Karpas-422 (cell line): ENCODE results near the gene ZNF71. TPM values are rescaled to one million over a fixed set of nuclear protein-coding genes. Genes with fewer than 3 reads are reported as not detected.

Experiments
- DNase-seq: peaks from one replicate; pipeline ENCODE4 v3.0.0-alpha.2; 2015
- H2AFZ ChIP-seq: fragments of 200-600 bp; sonication (generic); 2 replicates; pipeline ENCODE4 v1.6.1; 2014; ENCODE audit warnings: antibody characterized with exemption, low read length, mixed read lengths
- H3K27ac ChIP-seq: fragments of 200-600 bp; sonication (generic); 2 replicates; pipeline ENCODE4 v1.5.1; 2014; ENCODE audit warnings: mild to moderate bottlenecking, low read length, moderate library complexity
- H3K27me3 ChIP-seq: fragments of 200-600 bp; sonication (generic); 2 replicates; pipeline ENCODE4 v1.6.1; 2014; ENCODE audit warnings: low read length, mixed read lengths
- H3K36me3 ChIP-seq: fragments of 200-600 bp; sonication (generic); 2 replicates; pipeline ENCODE4 v1.6.1; 2014; ENCODE audit warnings: low read length, mixed read lengths; ENCODE audit not compliant: insufficient read depth
- H3K4me1 ChIP-seq: fragments of 200-600 bp; sonication (generic); 2 replicates; pipeline ENCODE4 v1.6.1; 2014; ENCODE audit warnings: mild to moderate bottlenecking, low read length, mixed read lengths
- H3K4me2 ChIP-seq: fragments of 200-600 bp; sonication (generic); 2 replicates; pipeline ENCODE4 v1.6.1; 2014; ENCODE audit warnings: low read length, low read depth, mild to moderate bottlenecking; ENCODE audit not compliant: poor library complexity, severe bottlenecking
- H3K4me3 ChIP-seq: fragments of 200-600 bp; sonication (generic); 2 replicates; pipeline ENCODE4 v1.5.1; 2014; ENCODE audit warnings: mild to moderate bottlenecking, antibody characterized with exemption, low read length, mixed read lengths
- H3K79me2 ChIP-seq: fragments of 200-600 bp; sonication (generic); 2 replicates; pipeline ENCODE4 v1.6.1; 2014; ENCODE audit warnings: mild to moderate bottlenecking, low read length, mixed read lengths
- H3K9ac ChIP-seq: fragments of 200-600 bp; sonication (generic); 2 replicates; pipeline ENCODE4 v1.6.0; 2014; ENCODE audit warnings: low read length
- H3K9me2 ChIP-seq: fragments of 200-600 bp; sonication (generic), shearing (Covaris generic); replicated peaks from 2 replicates; pipeline ENCODE4 v1.6.0; 2014; ENCODE audit warnings: mild to moderate bottlenecking, low read length, moderate library complexity; ENCODE audit not compliant: insufficient read depth
- H3K9me3 ChIP-seq: fragments of 300-700, 200-600 bp; sonication (generic); 2 replicates; pipeline ENCODE4 v1.6.1; 2014; ENCODE audit warnings: low read length, mixed read lengths
- H4K20me1 ChIP-seq: fragments of 200-600 bp; sonication (generic); 2 replicates; pipeline ENCODE4 v1.6.1; 2014; ENCODE audit warnings: mild to moderate bottlenecking, antibody characterized with exemption, low read length, low read depth; ENCODE audit not compliant: insufficient read depth
- total RNA-seq: library from RNA; depleted of rRNA; stranded (reverse); fragments of >200 nt; shearing (Covaris generic); gene quantifications from 2 replicates; pipeline ENCODE4 v1.2.3, GENCODE V29; 2014; ENCODE audit warnings: low replicate concordance

Gene ZNF71
- total RNA-seq, 1 experiment from 2014 or later: 16.4 TPM

- peak; percentile 93 for DNase-seq
- no peak overlapping the region for H3K4me3 ChIP-seq
- H3K9me3 ChIP-seq: peaks cover 59% of the 10 kb centered on the region
- H3K4me1 ChIP-seq: no peaks in the 10 kb centered on the region
- no peaks in the 10 kb centered on the region for H3K9me2 ChIP-seq
- no peaks in the 10 kb centered on the region for H3K27me3 ChIP-seq
- no peak overlapping the region for H3K4me2 ChIP-seq
- H3K27ac ChIP-seq: no peak overlapping the region
- no peaks in the 10 kb centered on the region for H3K79me2 ChIP-seq
- H3K36me3 ChIP-seq: no peaks in the 10 kb centered on the region
- H4K20me1 ChIP-seq: no peaks in the 10 kb centered on the region
- no peak overlapping the region for H2AFZ ChIP-seq
- H3K9ac ChIP-seq: no peak overlapping the region
These were observed 43.0 kb downstream of the ZNF71 start for GRCh38 chr19:56637976-56638555.

DNA sequence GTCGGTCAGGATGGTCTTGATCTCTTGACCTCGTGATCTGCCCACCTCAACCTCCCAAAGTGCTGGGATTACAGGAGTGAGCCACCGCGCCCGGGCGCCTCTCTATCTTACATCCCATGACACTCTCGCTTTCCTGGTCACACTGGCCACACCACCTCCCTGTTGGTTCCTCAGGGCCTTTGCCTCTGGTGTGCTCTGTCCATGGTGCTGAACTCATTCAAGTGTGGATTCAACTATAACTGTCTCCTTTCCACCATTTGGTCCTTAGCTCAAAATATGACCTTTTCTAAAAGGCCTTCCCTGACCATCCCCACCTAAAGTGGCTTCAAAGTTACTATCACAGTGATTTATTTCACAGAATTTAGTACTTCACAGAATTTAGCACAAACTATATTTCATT is 44.1 kb downstream of the ZNF71 start:
- H2AFZ ChIP-seq: no peak overlapping the region
- no peaks in the 10 kb centered on the region for H3K79me2 ChIP-seq
- H3K36me3 ChIP-seq: no peaks in the 10 kb centered on the region
- peak; percentile 83 for DNase-seq
- no peaks in the 10 kb centered on the region for H3K27me3 ChIP-seq
- H3K4me3 ChIP-seq: no peak overlapping the region
- H3K4me2 ChIP-seq: no peak overlapping the region
- H3K9me3 ChIP-seq: peaks cover 56% of the 10 kb centered on the region
- H3K9me2 ChIP-seq: no peaks in the 10 kb centered on the region
- no peak overlapping the region for H3K27ac ChIP-seq
- H4K20me1 ChIP-seq: no peaks in the 10 kb centered on the region
- no peak overlapping the region for H3K9ac ChIP-seq
- no peaks in the 10 kb centered on the region for H3K4me1 ChIP-seq

DNA sequence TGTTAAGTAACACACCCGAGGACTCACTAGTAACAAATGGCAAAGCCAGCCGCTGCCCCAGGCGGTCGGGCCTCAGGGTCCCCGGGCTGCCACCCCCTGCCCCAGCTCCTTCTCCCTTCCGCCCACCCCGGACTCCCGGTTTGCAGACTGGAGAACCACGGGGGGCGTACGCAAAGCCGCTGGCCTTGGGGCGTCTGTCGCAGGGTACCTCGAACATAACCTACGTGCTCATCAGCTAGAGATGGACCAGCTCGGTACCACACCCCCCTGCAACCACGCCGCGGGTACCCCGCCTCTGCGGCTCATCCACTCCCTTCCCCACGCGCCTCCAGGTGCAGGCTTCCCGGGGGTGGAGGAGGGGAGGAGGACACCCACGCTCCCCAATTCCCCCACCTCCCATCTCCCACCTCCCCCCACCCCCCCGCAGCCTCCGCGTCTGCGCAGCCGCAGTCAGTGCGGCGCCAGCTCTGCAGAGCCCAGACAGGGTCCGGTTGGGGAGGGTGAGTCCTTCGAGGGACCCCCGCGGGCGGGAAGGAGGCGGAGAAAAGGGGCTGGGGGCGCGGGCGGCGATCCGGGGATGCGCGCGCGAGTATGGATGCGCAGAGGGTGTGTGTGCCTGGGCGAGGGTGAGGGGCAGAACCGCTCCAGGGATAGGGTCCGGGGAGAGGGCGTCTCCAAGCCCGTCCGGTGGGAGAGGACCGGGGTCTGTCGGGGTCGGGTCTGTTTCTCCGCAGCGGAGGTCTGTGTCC is 47.8 kb downstream of the ZNF71 start, which contains the start of gene SMIM17:
Gene SMIM17, plus strand, starts transcription at position 449 of the 749 bp plus-strand sequence. CDS start 2,509 bp downstream, outside the sequence.
- Histone ChIP-seq H3K9me3 (peaks cover 58% of the 10 kb centered on the region), H3K9ac (no peak within 1 kb of the TSS), H3K4me1 (no peaks in the 10 kb centered on the region), H3K4me2 (no peak within 1 kb of the TSS), H3K4me3 (no peak within 1 kb of the TSS), H3K79me2 (no peaks in the 10 kb centered on the region), H3K27me3 (no peaks in the 10 kb centered on the region), H2AFZ (no peak within 1 kb of the TSS), H3K36me3 (no peaks in the 10 kb centered on the region), H3K27ac (no peak within 1 kb of the TSS), H3K9me2 (no peaks in the 10 kb centered on the region), H4K20me1 (no peaks in the 10 kb centered on the region)
- DNase-seq: no peak

DNA sequence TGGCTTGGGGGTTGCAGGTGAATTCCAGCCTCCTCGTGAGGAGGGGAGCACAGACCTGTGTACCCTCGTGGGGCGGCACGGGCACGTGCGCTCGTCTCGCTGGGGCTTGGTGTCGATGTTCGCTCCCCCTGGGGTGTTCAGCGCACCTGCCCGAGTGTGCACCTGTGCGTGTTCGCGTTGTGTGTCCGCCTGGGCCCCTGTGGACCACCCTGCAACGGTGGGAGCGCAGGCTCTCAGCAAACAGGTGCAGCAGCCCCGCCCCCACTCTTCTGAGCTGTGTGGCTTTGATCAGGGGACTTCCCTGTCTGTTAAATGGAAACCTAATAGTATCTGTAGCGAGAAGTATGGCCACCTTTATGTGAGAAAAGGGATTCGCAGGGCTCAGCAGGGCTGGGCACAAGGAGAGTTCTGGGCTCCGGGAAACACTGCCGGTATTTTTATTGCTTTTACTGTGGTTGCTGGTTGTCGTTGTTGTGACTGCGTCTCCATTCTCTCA is 48.4 kb downstream of the ZNF71 start:
- H3K4me2 ChIP-seq: no peak overlapping the region
- peaks cover 57% of the 10 kb centered on the region for H3K9me3 ChIP-seq
- H3K27me3 ChIP-seq: no peaks in the 10 kb centered on the region
- no peak overlapping the region for H3K27ac ChIP-seq
- H3K4me1 ChIP-seq: no peaks in the 10 kb centered on the region
- no peak overlapping the region for H2AFZ ChIP-seq
- DNase-seq: no peak
- H3K4me3 ChIP-seq: no peak overlapping the region
- H3K9me2 ChIP-seq: no peaks in the 10 kb centered on the region
- no peaks in the 10 kb centered on the region for H3K36me3 ChIP-seq
- H4K20me1 ChIP-seq: no peaks in the 10 kb centered on the region
- no peak overlapping the region for H3K9ac ChIP-seq
- no peaks in the 10 kb centered on the region for H3K79me2 ChIP-seq

- H3K79me2 ChIP-seq: no peaks in the 10 kb centered on the region
- no peak overlapping the region for H3K4me2 ChIP-seq
- no peaks in the 10 kb centered on the region for H3K36me3 ChIP-seq
- no peak overlapping the region for H2AFZ ChIP-seq
- H3K9me3 ChIP-seq: peaks cover 46% of the 10 kb centered on the region
- no peak overlapping the region for H3K27ac ChIP-seq
- no peak overlapping the region for H3K9ac ChIP-seq
- H3K4me1 ChIP-seq: no peaks in the 10 kb centered on the region
- H3K27me3 ChIP-seq: no peaks in the 10 kb centered on the region
- H3K4me3 ChIP-seq: no peak overlapping the region
- H4K20me1 ChIP-seq: no peaks in the 10 kb centered on the region
- no peaks in the 10 kb centered on the region for H3K9me2 ChIP-seq
- DNase-seq: no peak
These were observed 59.0 kb downstream of the ZNF71 start for GRCh38 chr19:56654151-56654550.

DNA sequence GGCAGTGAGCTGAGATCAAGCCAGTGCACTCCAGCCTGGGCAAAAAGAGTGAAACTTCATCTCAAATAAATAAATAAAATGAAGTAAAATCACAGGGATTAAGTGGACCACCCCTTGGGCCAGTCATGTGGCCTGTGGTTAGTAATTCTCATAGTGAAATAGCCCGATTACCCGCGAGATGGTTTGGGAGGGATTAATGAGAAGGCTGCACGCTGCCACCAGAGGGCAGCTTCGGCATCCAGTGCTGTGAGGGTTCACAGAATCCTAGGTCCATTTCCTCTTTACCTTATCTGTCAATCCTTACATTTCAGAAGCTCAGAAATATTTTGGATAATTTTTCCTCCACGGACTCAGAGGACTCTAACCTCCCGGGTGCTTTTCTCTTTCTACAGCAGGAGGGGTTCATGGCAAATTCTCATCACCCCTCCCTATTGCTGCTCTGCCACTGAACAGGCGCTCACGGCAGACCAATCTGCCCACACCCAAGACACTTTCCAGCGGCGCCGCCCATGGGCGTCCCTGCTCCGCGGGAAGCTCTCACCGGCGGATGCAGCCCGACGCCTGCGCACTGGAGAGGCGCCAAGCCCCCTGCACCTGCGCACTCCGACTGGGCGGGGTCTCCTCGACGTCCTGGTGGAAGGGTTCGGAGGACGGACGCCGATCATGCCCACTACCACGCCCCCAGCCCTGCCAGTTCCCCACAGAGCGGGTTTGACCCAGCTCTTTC is 65.4 kb downstream of the ZNF71 start:
- no peaks in the 10 kb centered on the region for H3K36me3 ChIP-seq
- H3K9me3 ChIP-seq: peaks cover 47% of the 10 kb centered on the region
- H3K9ac ChIP-seq: no peak overlapping the region
- no peaks in the 10 kb centered on the region for H4K20me1 ChIP-seq
- H3K4me1 ChIP-seq: no peaks in the 10 kb centered on the region
- H3K4me2 ChIP-seq: no peak overlapping the region
- no peak overlapping the region for H2AFZ ChIP-seq
- H3K4me3 ChIP-seq: no peak overlapping the region
- no peaks in the 10 kb centered on the region for H3K9me2 ChIP-seq
- H3K27ac ChIP-seq: no peak overlapping the region
- no peaks in the 10 kb centered on the region for H3K79me2 ChIP-seq
- DNase-seq: no peak
- no peaks in the 10 kb centered on the region for H3K27me3 ChIP-seq

DNA sequence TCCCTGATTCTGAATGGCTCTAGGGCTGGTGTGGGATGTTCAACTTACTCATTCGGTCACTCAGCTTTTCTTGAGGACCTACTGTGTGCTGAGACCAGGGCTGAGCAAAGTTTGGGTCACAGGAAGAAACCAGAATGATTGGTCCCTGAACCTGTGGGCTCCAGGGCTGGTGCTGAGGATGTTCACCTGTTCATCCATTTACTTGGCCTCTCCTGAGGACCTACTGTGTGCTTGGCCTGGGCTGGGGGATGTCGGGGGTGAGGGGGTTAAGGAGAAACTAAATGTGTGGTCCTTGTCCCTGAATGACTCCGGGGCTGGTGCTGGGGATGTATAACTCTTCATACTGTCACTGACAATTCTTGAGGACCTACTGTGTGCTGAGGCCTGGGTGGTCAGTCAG is 66.1 kb downstream of the ZNF71 start:
- no peak for DNase-seq
- Histone ChIP-seq H3K9me3 (peaks cover 48% of the 10 kb centered on the region), H3K9me2 (no peaks in the 10 kb centered on the region), H3K4me2 (no peak overlapping the region), H3K9ac (no peak overlapping the region), H3K79me2 (no peaks in the 10 kb centered on the region), H3K27me3 (no peaks in the 10 kb centered on the region), H3K27ac (no peak overlapping the region), H4K20me1 (no peaks in the 10 kb centered on the region), H3K4me3 (no peak overlapping the region), H3K36me3 (no peaks in the 10 kb centered on the region), H3K4me1 (no peaks in the 10 kb centered on the region), H2AFZ (no peak overlapping the region)

DNA sequence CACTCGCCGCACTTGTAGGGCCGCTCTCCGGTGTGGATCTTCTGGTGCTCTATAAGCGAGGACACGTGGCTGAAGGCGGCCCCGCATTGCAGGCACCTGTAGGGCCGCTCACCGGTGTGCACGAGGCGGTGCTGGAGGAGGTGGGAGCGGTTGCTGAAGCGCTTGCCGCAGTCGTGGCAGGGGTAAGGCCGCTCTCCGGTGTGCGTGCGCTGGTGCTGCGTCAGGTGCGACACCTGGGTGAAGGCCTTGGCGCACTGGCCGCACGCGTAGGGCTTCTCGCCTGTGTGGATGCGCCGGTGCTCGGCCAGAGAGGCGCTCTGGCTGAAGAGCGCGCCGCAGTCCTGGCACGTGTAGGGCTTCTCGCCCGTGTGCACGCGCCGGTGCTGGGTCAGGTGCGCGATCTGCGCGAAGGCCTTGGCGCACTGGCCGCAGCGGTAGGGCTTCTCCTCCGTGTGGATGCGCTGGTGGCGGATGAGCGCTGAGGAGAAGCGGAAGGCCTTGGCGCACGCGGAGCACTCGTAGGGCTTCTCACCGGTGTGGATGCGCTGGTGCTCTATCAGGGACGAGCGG is 68.9 kb downstream of the ZNF71 start:
- H3K27ac ChIP-seq: no peak overlapping the region
- peaks cover 50% of the 10 kb centered on the region for H3K9me3 ChIP-seq
- H3K4me1 ChIP-seq: no peaks in the 10 kb centered on the region
- H2AFZ ChIP-seq: no peak overlapping the region
- H4K20me1 ChIP-seq: no peaks in the 10 kb centered on the region
- H3K4me2 ChIP-seq: no peak overlapping the region
- H3K4me3 ChIP-seq: no peak overlapping the region
- no peaks in the 10 kb centered on the region for H3K36me3 ChIP-seq
- H3K9me2 ChIP-seq: no peaks in the 10 kb centered on the region
- no peaks in the 10 kb centered on the region for H3K79me2 ChIP-seq
- no peak overlapping the region for H3K9ac ChIP-seq
- no peaks in the 10 kb centered on the region for H3K27me3 ChIP-seq
- DNase-seq: no peak
